ENCODE data around the gene DLG2. TPM values are rescaled to one million over a fixed set of nuclear protein-coding genes. Genes with fewer than 3 reads are reported as not detected.
A peak's percentile ranks its signal among the peaks of the same experiment; 100 is the strongest.

The DLG2 gene
- total and polyA plus RNA-seq, 2 of the 8 experiments (the other 6 are each of a cell fraction or from before 2014, with no cell fraction given): 1.7 to 14.3 TPM

GRCh38 chr11:85663753-85664614, 36.8 kb upstream of the DLG2 start (continued):
- peak; percentile 5 for TF ChIP-seq POLR2AphosphoS5 (IDR thresholded peaks at IDR 0.05; ENCODE audit: low read depth, low read length)
